Measurements from ENCODE around the gene POLR2E. TPM values are rescaled to one million over a fixed set of nuclear protein-coding genes. Genes with fewer than 3 reads are reported as not detected.

POLR2E gene
- total and polyA plus RNA-seq, 2 of the 13 experiments (the other 11 are each of a cell fraction or from before 2014, with no cell fraction given) = 140 to 272 TPM

DNA sequence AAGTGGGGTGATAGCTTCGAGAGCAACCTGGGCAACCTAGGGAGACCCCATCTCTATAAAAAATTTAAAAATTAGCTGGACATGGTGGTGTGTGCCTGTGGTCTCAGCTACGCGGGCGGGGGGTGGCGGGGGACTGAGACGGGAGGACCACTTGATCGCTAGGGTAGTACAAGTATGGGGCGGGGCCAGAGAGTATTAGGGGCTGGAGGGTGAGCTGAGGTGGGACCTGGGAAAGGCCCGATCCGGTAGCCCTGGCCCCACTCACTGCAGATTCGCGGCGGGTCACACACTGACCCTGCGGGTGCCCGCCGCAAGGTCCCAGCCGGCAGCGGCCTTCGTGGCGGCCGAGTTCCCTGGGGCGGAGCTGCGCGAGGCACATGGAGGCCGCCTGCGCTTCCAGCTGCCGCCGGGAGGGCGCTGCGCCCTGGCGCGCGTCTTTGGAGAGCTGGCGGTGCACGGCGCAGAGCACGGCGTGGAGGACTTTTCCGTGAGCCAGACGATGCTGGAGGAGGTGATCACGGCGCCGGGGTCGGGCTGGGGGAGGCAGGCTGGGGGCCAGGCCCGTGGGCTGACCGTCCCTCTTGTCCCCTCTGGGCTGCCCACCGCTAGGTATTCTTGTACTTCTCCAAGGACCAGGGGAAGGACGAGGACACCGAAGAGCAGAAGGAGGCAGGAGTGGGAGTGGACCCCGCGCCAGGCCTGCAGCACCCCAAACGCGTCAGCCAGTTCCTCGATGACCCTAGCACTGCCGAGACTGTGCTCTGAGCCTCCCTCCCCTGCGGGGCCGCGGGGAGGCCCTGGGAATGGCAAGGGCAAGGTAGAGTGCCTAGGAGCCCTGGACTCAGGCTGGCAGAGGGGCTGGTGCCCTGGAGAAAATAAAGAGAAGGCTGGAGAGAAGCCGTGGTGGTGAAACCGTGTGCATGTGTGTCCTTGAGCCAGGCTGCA is 30.2 kb downstream of the POLR2E start (continued):
- TF ChIP-seq HNF1A (IDR thresholded peaks at IDR 0.05; ENCODE audit: low read depth) = no peak
- no peak for TF ChIP-seq HNF1A (CRISPR knock-in tag; IDR thresholded peaks at IDR 0.05; ENCODE audit: borderline replicate concordance)
- no peak for TF ChIP-seq ZBTB1 (CRISPR knock-in tag; IDR thresholded peaks at IDR 0.05; ENCODE audit: borderline replicate concordance)
- TF ChIP-seq ZFYVE20 (CRISPR knock-in tag; IDR thresholded peaks at IDR 0.05; ENCODE audit: borderline replicate concordance, low read depth) = no peak; the same call in 1 of the 2 replicates
- TF ChIP-seq PHF20 (CRISPR knock-in tag; IDR thresholded peaks at IDR 0.05) = no peak
- TF ChIP-seq ZNF563 (CRISPR knock-in tag; IDR thresholded peaks at IDR 0.05) = peak; percentile 70
- TF ChIP-seq ZNF580 (CRISPR knock-in tag; IDR thresholded peaks at IDR 0.05; ENCODE audit: borderline replicate concordance, low read depth) = peak; percentile 39; the same call in 1 of the 2 replicates
- TF ChIP-seq DMAP1 (CRISPR knock-in tag; IDR thresholded peaks at IDR 0.05) = no peak; the same call in 1 of the 2 replicates
- no peak for TF ChIP-seq IKZF5 (CRISPR knock-in tag; IDR thresholded peaks at IDR 0.05)
- TF ChIP-seq ZNF138 (CRISPR knock-in tag; IDR thresholded peaks at IDR 0.05; ENCODE audit: low read depth) = no peak
- TF ChIP-seq, protein P1, sequence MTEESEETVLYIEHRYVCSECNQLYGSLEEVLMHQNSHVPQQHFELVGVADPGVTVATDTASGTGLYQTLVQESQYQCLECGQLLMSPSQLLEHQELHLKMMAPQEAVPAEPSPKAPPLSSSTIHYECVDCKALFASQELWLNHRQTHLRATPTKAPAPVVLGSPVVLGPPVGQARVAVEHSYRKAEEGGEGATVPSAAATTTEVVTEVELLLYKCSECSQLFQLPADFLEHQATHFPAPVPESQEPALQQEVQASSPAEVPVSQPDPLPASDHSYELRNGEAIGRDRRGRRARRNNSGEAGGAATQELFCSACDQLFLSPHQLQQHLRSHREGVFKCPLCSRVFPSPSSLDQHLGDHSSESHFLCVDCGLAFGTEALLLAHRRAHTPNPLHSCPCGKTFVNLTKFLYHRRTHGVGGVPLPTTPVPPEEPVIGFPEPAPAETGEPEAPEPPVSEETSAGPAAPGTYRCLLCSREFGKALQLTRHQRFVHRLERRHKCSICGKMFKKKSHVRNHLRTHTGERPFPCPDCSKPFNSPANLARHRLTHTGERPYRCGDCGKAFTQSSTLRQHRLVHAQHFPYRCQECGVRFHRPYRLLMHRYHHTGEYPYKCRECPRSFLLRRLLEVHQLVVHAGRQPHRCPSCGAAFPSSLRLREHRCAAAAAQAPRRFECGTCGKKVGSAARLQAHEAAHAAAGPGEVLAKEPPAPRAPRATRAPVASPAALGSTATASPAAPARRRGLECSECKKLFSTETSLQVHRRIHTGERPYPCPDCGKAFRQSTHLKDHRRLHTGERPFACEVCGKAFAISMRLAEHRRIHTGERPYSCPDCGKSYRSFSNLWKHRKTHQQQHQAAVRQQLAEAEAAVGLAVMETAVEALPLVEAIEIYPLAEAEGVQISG (CRISPR knock-in tag; IDR thresholded peaks at IDR 0.05) = no peak; the same call in 1 of the 2 replicates
- peak; percentile 47 for TF ChIP-seq PITX1 (CRISPR knock-in tag; IDR thresholded peaks at IDR 0.05)
- TF ChIP-seq MLLT10 (CRISPR knock-in tag; IDR thresholded peaks at IDR 0.05) = no peak
- TF ChIP-seq XRCC5 (optimal IDR thresholded peaks at IDR 0.05; ENCODE audit: low read length) = peak; percentile 12
- TF ChIP-seq RBFOX2 (IDR thresholded peaks at IDR 0.05; ENCODE audit: low read depth, low read length) = 0 out of 2 replicates have a peak, but pooled peaks have one; percentile 55
- TF ChIP-seq ZNF337 (CRISPR knock-in tag; IDR thresholded peaks at IDR 0.05; ENCODE audit: borderline replicate concordance, low read depth) = no peak
- TF ChIP-seq, protein P2, sequence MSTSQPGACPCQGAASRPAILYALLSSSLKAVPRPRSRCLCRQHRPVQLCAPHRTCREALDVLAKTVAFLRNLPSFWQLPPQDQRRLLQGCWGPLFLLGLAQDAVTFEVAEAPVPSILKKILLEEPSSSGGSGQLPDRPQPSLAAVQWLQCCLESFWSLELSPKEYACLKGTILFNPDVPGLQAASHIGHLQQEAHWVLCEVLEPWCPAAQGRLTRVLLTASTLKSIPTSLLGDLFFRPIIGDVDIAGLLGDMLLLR (CRISPR knock-in tag; IDR thresholded peaks at IDR 0.05) = peak; percentile 36
- 0 out of 2 replicates have a peak, but pooled peaks have one; percentile 36 for TF ChIP-seq ZNF850 (CRISPR knock-in tag; conservative IDR thresholded peaks at IDR 0.05)
- TF ChIP-seq ATM (IDR thresholded peaks at IDR 0.05; ENCODE audit: borderline replicate concordance) = no peak
- peak; percentile 62; the same call in 1 of the 2 replicates for TF ChIP-seq ZFP37 (CRISPR knock-in tag; IDR thresholded peaks at IDR 0.05; ENCODE audit: borderline replicate concordance)
